HepG2 (cell line): Measurements from ENCODE around the gene PEX10. TPM values are rescaled to one million over a fixed set of nuclear protein-coding genes. Genes with fewer than 3 reads are reported as not detected.

Experiments used
- ATAC-seq: fragments of 200-7000 bp; cut with Tn5 transposase; 3 replicates; pipeline ENCODE4 v1.9.1; 2020; ENCODE audit warnings: mild to moderate bottlenecking, moderate library complexity
- BruUV-seq: library from RNA; stranded (reverse); fragments of 400-500 nt; replicated peaks from 2 replicates; lab custom pipeline; 2021; lab: Mats Ljungman, UMichigan
- CTCF ChIA-PET: fragments of 300-600 bp; formaldehyde crosslinking; extraction: SDS; loops from one replicate; lab custom pipeline; 2021; ENCODE audit warnings: low total read pairs, inconsistent platforms, low intra/inter-chr PET ratio; lab: Yijun Ruan, JAX
- POLR2A ChIA-PET: fragments of 350-600 bp; sonication (Branson Sonifier 250); formaldehyde crosslinking; loops from one replicate; lab custom pipeline; 2020; ENCODE audit warnings: antibody characterized with exemption, inconsistent platforms; lab: Yijun Ruan, JAX
- DNase-seq: peaks from one replicate; pipeline ENCODE4 v3.0.0-alpha.2; 2015; ENCODE audit warnings: low spot score
- FAIRE-seq: peaks from 3 replicates; lab custom pipeline; 2011; peaks lifted over from hg19 to GRCh38; lab: Jason Lieb, UNC
- H2AFZ ChIP-seq: one replicate; pipeline ENCODE4 v1.6.1; 2011; ENCODE audit warnings: low read length, inconsistent platforms
- H3K27ac ChIP-seq: fragments of 300-600 bp; 3 replicates; pipeline ENCODE4 v1.8.0; 2011; ENCODE audit warnings: mixed run types, mild to moderate bottlenecking, mixed read lengths, low read length, inconsistent platforms; ENCODE audit not compliant: insufficient read depth; ENCODE audit errors: extremely low read length
- H3K27me3 ChIP-seq, 2 experiments: fragments of 200-600 bp in 1 of 2; 2 replicates in 1 of 2; 3 replicates in 1 of 2; pipeline versions ENCODE4 v1.6.0 to v1.8.0; 2011; ENCODE audit warnings: low read length in 2 of 2, mild to moderate bottlenecking in 2 of 2, moderate library complexity in 2 of 2, inconsistent platforms in 1 of 2; ENCODE audit not compliant: insufficient read depth in 2 of 2, control insufficient read depth in 1 of 2
- H3K36me3 ChIP-seq, 2 experiments: fragments of 200-600 bp in 1 of 2; replicated peaks in 1 of 2; 2 replicates in 1 of 2; 3 replicates in 1 of 2; pipeline versions ENCODE4 v1.5.1 to v1.8.0; 2011; ENCODE audit warnings: low read length in 2 of 2, inconsistent platforms in 1 of 2; ENCODE audit not compliant: insufficient read depth in 2 of 2, control insufficient read depth in 1 of 2
- H3K4me1 ChIP-seq: 2 replicates; pipeline ENCODE4 v1.5.1; 2012; ENCODE audit warnings: low read length, inconsistent platforms; ENCODE audit not compliant: insufficient read depth
- H3K4me2 ChIP-seq: 2 replicates; pipeline ENCODE4 v1.6.0; 2011; ENCODE audit warnings: low read depth, low read length, inconsistent platforms
- H3K4me3 ChIP-seq, 3 experiments: fragments of 200-600 bp in 1 of 3; sonication (generic), shearing (Covaris generic) in 1 of 3; replicated peaks in 1 of 3; 2 replicates each; pipeline ENCODE4 v1.5.1; 2011 to 2016; ENCODE audit warnings: low read length in 3 of 3, inconsistent platforms in 2 of 3, low read depth in 2 of 3, mild to moderate bottlenecking in 2 of 3, control low read depth in 1 of 3, mixed read lengths in 1 of 3; ENCODE audit not compliant: insufficient read depth in 1 of 3
- H3K79me2 ChIP-seq: one replicate; pipeline ENCODE4 v1.6.1; 2011; ENCODE audit warnings: low read length, inconsistent platforms; ENCODE audit not compliant: insufficient read depth
- H3K9ac ChIP-seq: 2 replicates; pipeline ENCODE4 v1.6.0; 2011; ENCODE audit warnings: mild to moderate bottlenecking, low read depth, low read length, inconsistent platforms; ENCODE audit not compliant: insufficient read depth
- H3K9me3 ChIP-seq: 2 replicates; pipeline ENCODE4 v1.5.1; 2012; ENCODE audit warnings: mild to moderate bottlenecking, low read length
- H4K20me1 ChIP-seq: 2 replicates; pipeline ENCODE4 v1.6.0; 2011; ENCODE audit warnings: inconsistent platforms, mild to moderate bottlenecking, low read length, moderate library complexity; ENCODE audit not compliant: insufficient read depth
- CEBPG ChIP-seq: IDR thresholded peaks from 2 replicates; pipeline ENCODE4 v1.6.1; 2016
- ETV5 ChIP-seq: IDR thresholded peaks from 2 replicates; pipeline ENCODE4 v1.6.1; 2018; ENCODE audit warnings: missing biosample characterization, missing genetic modification reagents, inconsistent platforms, borderline replicate concordance
- EZH2 ChIP-seq: conservative IDR thresholded peaks from 2 replicates; pipeline ENCODE4 v1.6.1; 2012; ENCODE audit warnings: mild to moderate bottlenecking, low read depth, low read length, moderate library complexity
- NR3C1 ChIP-seq: sonication (generic); formaldehyde crosslinking; IDR thresholded peaks from 2 replicates; pipeline ENCODE4 v1.4.0; 2020; ENCODE audit warnings: missing genetic modification reagents
- YEATS4 ChIP-seq: sonication (generic); formaldehyde crosslinking; IDR thresholded peaks from 2 replicates; pipeline ENCODE4 v1.4.0; 2020; ENCODE audit warnings: missing genetic modification reagents, borderline replicate concordance
- ZNF124 ChIP-seq: sonication (generic); formaldehyde crosslinking; IDR thresholded peaks from 2 replicates; pipeline ENCODE4 v1.4.0; 2020; ENCODE audit warnings: missing genetic modification reagents
- ZNF333 ChIP-seq: sonication (generic); formaldehyde crosslinking; IDR thresholded peaks from 2 replicates; pipeline ENCODE4 v1.4.0; 2020; ENCODE audit warnings: mild to moderate bottlenecking, missing genetic modification reagents, borderline replicate concordance
- ZNF614 ChIP-seq: IDR thresholded peaks from 2 replicates; pipeline ENCODE4 v1.6.1; 2018; ENCODE audit warnings: missing biosample characterization, missing genetic modification reagents, inconsistent platforms, borderline replicate concordance
- ZNF792 ChIP-seq: IDR thresholded peaks from 2 replicates; pipeline ENCODE4 v1.6.1; 2016
- WGBS: methylation state at CpG from one replicate; pipeline ENCODE4 v1.1.6; 2017; ENCODE audit warnings: low lambda C conversion rate; 5-methylcytosine and 5-hydroxymethylcytosine counted together
- in situ Hi-C: cut with HindIII; loops from 2 replicates; pipeline ENCODE4 v1.10.0; 2017; ENCODE audit warnings: low pct_unique_long_range_greater_than_20kb; ENCODE audit not compliant: extremely low pct_ligation_motif_present
- intact Hi-C: fragments of 100-400 bp; cut with micrococcal nuclease; formaldehyde crosslinking; loops from one replicate; pipeline ENCODE4 v1.10.0; 2022; ENCODE audit not compliant: unreplicated experiment
- polyA plus RNA-seq, 8 experiments: library from polyadenylated mRNA; depleted of rRNA in 3 of 8; stranded (reverse) in 7 of 8; unstranded in 1 of 8; fragments of >200 nt; fragmentation: Illumina TruSeq in 4 of 8; extraction: Trizol in 4 of 8; gene quantifications; 2 replicates each; pipeline versions ENCODE4 v1.2.1 to v1.2.3, GENCODE V29; 2011 to 2016; ENCODE audit warnings: low read depth in 4 of 8, missing spikeins in 1 of 8, mixed read lengths in 1 of 8; ENCODE audit not compliant: insufficient read depth in 1 of 8
- total RNA-seq, 5 experiments: library from RNA; depleted of rRNA; stranded (reverse); fragments of >200 nt; fragmentation: Illumina TruSeq; extraction: Trizol; gene quantifications; 2 replicates each; pipeline ENCODE4 v1.2.3, GENCODE V29; 2016; ENCODE audit warnings: low read depth in 1 of 5
- TF ChIP-seq, protein P1 (sequence below): sonication (generic); formaldehyde crosslinking; IDR thresholded peaks from 2 replicates; pipeline ENCODE4 v1.4.0; 2020; ENCODE audit warnings: missing genetic modification reagents, mild to moderate bottlenecking, borderline replicate concordance
- TF ChIP-seq, protein P2 (sequence below): sonication (generic); formaldehyde crosslinking; IDR thresholded peaks from 2 replicates; pipeline ENCODE4 v1.4.0; 2020; ENCODE audit warnings: missing genetic modification reagents
- TF ChIP-seq, protein P3 (sequence below): sonication (generic); formaldehyde crosslinking; IDR thresholded peaks from 2 replicates; pipeline ENCODE4 v1.5.0; 2020; ENCODE audit warnings: missing genetic modification reagents

PEX10 gene
- total and polyA plus RNA-seq, 2 of the 13 experiments (the other 11 are each of a cell fraction or from before 2014, with no cell fraction given) = 16.1 to 39.6 TPM

DNA sequence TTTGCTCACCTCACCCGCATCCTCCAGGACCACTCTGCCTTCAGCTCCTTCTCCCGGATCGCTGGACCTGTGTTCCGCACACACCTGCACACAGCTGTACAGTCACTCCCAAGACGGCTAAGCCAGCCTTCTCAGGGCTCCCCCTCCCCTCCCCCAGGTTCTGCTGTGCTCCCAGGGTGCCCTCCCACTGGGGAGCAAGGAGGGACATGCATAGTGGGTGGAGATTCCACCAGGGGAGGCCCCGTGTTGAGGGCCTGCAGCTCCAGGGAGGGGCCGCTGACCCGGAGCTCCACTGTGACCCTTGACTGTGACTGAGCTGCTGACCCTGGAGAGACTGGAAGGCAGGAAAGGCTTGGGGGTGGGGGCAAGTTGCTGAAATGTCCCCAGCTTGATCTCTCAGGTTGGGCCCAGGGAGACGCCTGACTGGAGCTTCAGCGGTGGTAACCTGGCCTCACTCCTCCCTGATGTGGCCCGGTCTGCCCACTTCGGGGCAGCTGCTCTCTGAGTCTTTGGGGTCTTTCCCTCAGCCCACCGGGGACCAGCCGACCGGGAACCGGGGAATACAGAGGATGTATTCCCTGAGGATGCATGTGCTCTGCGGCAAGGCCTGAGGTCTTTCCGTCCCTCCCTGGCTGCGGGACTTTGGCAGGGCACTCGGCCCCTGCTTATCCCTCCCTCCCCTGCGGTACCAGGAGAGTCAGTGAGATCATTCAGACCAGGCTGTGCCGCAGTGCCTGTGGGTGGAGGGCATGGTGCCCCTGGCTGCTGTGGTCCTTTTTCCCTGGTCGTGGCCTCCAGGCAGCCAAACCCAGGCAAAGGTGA, 35.1 kb upstream of the PEX10 start:
- no peaks in the 10 kb centered on the region for H4K20me1 ChIP-seq
- no peak for DNase-seq
- in situ Hi-C loops = no loop called here
- FAIRE-seq = no peak
- no peaks in the 10 kb centered on the region for H3K9me3 ChIP-seq
- no peak overlapping the region for H3K4me3 ChIP-seq
- 13% methylated on average over 3 of the region's 23 CpGs for WGBS
- ChIA-PET POLR2A (no interaction called here), CTCF (no interaction called here)
- no peaks in the 10 kb centered on the region for H3K36me3 ChIP-seq
- intact Hi-C loops = no loop called here
- no peaks in the 10 kb centered on the region for H3K79me2 ChIP-seq
- no TSS peak for BruUV-seq
- H3K9ac ChIP-seq = no peak overlapping the region
- H2AFZ ChIP-seq = no peak overlapping the region
- H3K4me1 ChIP-seq = no peaks in the 10 kb centered on the region; the same call in 1 of the 2 replicates
- H3K27me3 ChIP-seq = peaks cover 33 to 72% of the 10 kb centered on the region in 2 experiments
- no peak overlapping the region for H3K27ac ChIP-seq
- ATAC-seq = peak; percentile 4; the same call in 1 of the 3 replicates
- 0 out of 2 replicates have a peak, but pooled peaks have one; percentile 0 for TF ChIP-seq EZH2
- TF ChIP-seq, protein P1, sequence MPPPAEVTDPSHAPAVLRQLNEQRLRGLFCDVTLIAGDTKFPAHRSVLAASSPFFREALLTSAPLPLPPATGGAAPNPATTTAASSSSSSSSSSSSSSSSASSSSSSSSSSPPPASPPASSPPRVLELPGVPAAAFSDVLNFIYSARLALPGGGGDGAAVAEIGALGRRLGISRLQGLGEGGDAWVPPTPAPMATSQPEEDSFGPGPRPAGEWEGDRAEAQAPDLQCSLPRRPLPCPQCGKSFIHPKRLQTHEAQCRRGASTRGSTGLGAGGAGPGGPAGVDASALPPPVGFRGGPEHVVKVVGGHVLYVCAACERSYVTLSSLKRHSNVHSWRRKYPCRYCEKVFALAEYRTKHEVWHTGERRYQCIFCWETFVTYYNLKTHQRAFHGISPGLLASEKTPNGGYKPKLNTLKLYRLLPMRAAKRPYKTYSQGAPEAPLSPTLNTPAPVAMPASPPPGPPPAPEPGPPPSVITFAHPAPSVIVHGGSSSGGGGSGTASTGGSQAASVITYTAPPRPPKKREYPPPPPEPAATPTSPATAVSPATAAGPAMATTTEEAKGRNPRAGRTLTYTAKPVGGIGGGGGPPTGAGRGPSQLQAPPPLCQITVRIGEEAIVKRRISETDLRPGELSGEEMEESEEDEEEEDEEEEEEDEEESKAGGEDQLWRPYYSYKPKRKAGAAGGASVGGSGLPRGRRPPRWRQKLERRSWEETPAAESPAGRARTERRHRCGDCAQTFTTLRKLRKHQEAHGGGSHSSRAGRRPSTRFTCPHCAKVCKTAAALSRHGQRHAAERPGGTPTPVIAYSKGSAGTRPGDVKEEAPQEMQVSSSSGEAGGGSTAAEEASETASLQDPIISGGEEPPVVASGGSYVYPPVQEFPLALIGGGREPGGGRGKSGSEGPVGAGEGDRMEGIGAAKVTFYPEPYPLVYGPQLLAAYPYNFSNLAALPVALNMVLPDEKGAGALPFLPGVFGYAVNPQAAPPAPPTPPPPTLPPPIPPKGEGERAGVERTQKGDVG (CRISPR knock-in tag) = no peak
- no peak overlapping the region for H3K4me2 ChIP-seq

DNA sequence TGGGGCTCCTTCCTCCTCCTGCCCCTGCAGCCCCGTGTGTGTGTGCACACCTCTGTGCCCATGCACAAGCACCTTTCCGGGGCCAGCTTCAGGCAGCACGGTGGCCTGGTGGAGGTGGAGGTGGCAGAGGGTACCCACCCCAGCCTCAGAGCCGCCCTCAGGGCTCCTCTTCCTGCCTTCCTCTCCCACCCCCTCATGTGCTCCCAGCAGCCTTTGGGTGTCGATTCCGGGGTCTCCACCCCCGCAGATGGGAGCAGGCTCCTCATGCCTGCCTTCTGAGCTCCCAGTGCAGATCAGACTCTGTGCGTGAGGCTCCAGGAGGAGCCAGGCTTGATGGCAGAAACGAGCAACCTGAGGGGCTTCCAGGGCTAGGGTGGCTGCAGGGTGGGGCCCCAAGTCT, 34.5 kb upstream of the PEX10 start:
- no peak overlapping the region for H3K4me2 ChIP-seq
- intact Hi-C loops (no loop called here), in situ Hi-C loops (no loop called here)
- no peaks in the 10 kb centered on the region; the same call in 1 of the 2 replicates for H3K4me1 ChIP-seq
- H4K20me1 ChIP-seq = no peaks in the 10 kb centered on the region; the same call in 1 of the 2 replicates
- ChIA-PET POLR2A (no interaction called here), CTCF (no interaction called here)
- DNase-seq (no peak), FAIRE-seq (no peak), ATAC-seq (no peak)
- no peaks in the 10 kb centered on the region for H3K9me3 ChIP-seq
- peaks cover 36 to 74% of the 10 kb centered on the region in 2 experiments for H3K27me3 ChIP-seq
- H3K9ac ChIP-seq = no peak overlapping the region
- H3K79me2 ChIP-seq = no peaks in the 10 kb centered on the region
- 0% methylated on average over 1 of the region's 9 CpGs for whole genome bisulfite sequencing
- no peak overlapping the region for H2AFZ ChIP-seq
- no TSS peak for BruUV-seq
- H3K36me3 ChIP-seq = no peaks in the 10 kb centered on the region
- H3K4me3 ChIP-seq = no peak overlapping the region
- no peak overlapping the region for H3K27ac ChIP-seq
- TF ChIP-seq ZNF124 (CRISPR knock-in tag) (no peak), ZNF614 (no peak), ETV5 (CRISPR knock-in tag) (no peak), YEATS4 (no peak), NR3C1 (CRISPR knock-in tag) (no peak), ZNF333 (CRISPR knock-in tag) (no peak), CEBPG (CRISPR knock-in tag) (no peak), ZNF792 (CRISPR knock-in tag) (no peak)
- TF ChIP-seq, protein P2, sequence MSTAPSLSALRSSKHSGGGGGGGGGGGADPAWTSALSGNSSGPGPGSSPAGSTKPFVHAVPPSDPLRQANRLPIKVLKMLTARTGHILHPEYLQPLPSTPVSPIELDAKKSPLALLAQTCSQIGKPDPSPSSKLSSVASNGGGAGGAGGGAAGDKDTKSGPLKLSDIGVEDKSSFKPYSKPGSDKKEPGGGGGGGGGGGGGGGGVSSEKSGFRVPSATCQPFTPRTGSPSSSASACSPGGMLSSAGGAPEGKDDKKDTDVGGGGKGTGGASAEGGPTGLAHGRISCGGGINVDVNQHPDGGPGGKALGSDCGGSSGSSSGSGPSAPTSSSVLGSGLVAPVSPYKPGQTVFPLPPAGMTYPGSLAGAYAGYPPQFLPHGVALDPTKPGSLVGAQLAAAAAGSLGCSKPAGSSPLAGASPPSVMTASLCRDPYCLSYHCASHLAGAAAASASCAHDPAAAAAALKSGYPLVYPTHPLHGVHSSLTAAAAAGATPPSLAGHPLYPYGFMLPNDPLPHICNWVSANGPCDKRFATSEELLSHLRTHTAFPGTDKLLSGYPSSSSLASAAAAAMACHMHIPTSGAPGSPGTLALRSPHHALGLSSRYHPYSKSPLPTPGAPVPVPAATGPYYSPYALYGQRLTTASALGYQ (CRISPR knock-in tag) = no peak
- TF ChIP-seq, protein P3, sequence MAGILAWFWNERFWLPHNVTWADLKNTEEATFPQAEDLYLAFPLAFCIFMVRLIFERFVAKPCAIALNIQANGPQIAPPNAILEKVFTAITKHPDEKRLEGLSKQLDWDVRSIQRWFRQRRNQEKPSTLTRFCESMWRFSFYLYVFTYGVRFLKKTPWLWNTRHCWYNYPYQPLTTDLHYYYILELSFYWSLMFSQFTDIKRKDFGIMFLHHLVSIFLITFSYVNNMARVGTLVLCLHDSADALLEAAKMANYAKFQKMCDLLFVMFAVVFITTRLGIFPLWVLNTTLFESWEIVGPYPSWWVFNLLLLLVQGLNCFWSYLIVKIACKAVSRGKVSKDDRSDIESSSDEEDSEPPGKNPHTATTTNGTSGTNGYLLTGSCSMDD (CRISPR knock-in tag) = no peak
